Cardiac septum (tissue), 1 donor: ENCODE results near the gene BCORL1. TPM values are rescaled to one million over a fixed set of nuclear protein-coding genes. Genes with fewer than 3 reads are reported as not detected.
A peak's percentile ranks its signal among the peaks of the same experiment; 100 is the strongest.

Source experiments
- DNase-seq: peaks from one replicate; pipeline ENCODE4 v3.0.0-alpha.2; 2020; ENCODE audit warnings: low spot score
- intact Hi-C: fragments of 100-400 bp; cut with DNase I; formaldehyde crosslinking; loops from one replicate; pipeline ENCODE4 v1.14.0; 2022
- long read RNA-seq: library from polyadenylated mRNA; unstranded; transcript quantifications from one replicate; pipeline ENCODE4 v2.0.0, GENCODE V29; 2021
- total RNA-seq: library from RNA; stranded (reverse); fragmentation: NEBNext Ultra II Directional; extraction: Animal tissue kit (Norgen Biotek cat#: 25700); gene quantifications from one replicate; pipeline ENCODE4 v1.2.1, GENCODE V29; 2021
- donor health status: DM: no; HTN: no; CAD: no.

Gene BCORL1
- total RNA-seq = 9.8 TPM
- long read RNA-seq, partial matches to known transcripts = 2 of 7 reads
- long read RNA-seq, other reads (novel, unspliced or antisense) = 5 of 7 reads

GRCh38 chrX:129982300-129983251 is at the start of gene BCORL1:
TSS of gene BCORL1 (plus strand) at chrX:129982635. CDS start at chrX:130005232, 22,597 bp downstream.
- peak; percentile 95 for DNase-seq
- intact Hi-C loops = loop anchor here (2.0 kb wide), 1 partner anchor 52 kb away; no protein-coding TSS in a partner anchor

- DNase-seq = no peak
- intact Hi-C loops = no loop called here
These were observed 49.6 kb upstream of the BCORL1 start for GRCh38 chrX:129932821-129933321.

- intact Hi-C loops = no loop called here
- DNase-seq = no peak
These were observed 48.7 kb upstream of the BCORL1 start for GRCh38 chrX:129933700-129934099.

- intact Hi-C loops = no loop called here
These were observed 48.0 kb upstream of the BCORL1 start for GRCh38 chrX:129934461-129934860.

GRCh38 chrX:129934952-129935351 is 47.5 kb upstream of the BCORL1 start:
- DNase-seq = no peak
- intact Hi-C loops = no loop called here

More at GRCh38 chrX:129934461-129934860, 48.0 kb upstream of the BCORL1 start:
- DNase-seq = no peak

GRCh38 chrX:129938081-129938480 is 44.4 kb upstream of the BCORL1 start:
- DNase-seq = no peak
- intact Hi-C loops = no loop called here

- intact Hi-C loops = no loop called here
- no peak for DNase-seq
These were observed 42.4 kb upstream of the BCORL1 start for GRCh38 chrX:129939986-129940385.

GRCh38 chrX:129940721-129941120 is 41.7 kb upstream of the BCORL1 start:
- no peak for DNase-seq
- intact Hi-C loops = no loop called here

- intact Hi-C loops = no loop called here
- no peak for DNase-seq
These were observed 37.3 kb upstream of the BCORL1 start for GRCh38 chrX:129945131-129945530.

GRCh38 chrX:129953334-129953648 is 29.1 kb upstream of the BCORL1 start:
- intact Hi-C loops = no loop called here
- DNase-seq = no peak

- intact Hi-C loops = no loop called here
- no peak for DNase-seq
These were observed 28.6 kb upstream of the BCORL1 start for GRCh38 chrX:129953881-129954280.

- DNase-seq = no peak
- intact Hi-C loops = no loop called here
These were observed 27.6 kb upstream of the BCORL1 start for GRCh38 chrX:129954804-129955203.

GRCh38 chrX:129955682-129956081 is 26.8 kb upstream of the BCORL1 start:
- DNase-seq = no peak
- intact Hi-C loops = no loop called here

GRCh38 chrX:129956145-129956544 is 26.3 kb upstream of the BCORL1 start:
- intact Hi-C loops = no loop called here
- no peak for DNase-seq

GRCh38 chrX:129956765-129957164 is 25.7 kb upstream of the BCORL1 start:
- DNase-seq = no peak
- intact Hi-C loops = no loop called here

- intact Hi-C loops = no loop called here
- DNase-seq = peak; percentile 88
These were observed 25.0 kb upstream of the BCORL1 start for GRCh38 chrX:129957241-129958082.

GRCh38 chrX:129958083-129958465 is 24.4 kb upstream of the BCORL1 start:
- no peak for DNase-seq
- intact Hi-C loops = no loop called here

- no peak for DNase-seq
- intact Hi-C loops = no loop called here
These were observed 23.5 kb upstream of the BCORL1 start for GRCh38 chrX:129958814-129959492.

- no peak for DNase-seq
- intact Hi-C loops = no loop called here
These were observed 23.0 kb upstream of the BCORL1 start for GRCh38 chrX:129959493-129959832.
